Ramos (cell line): ENCODE data around the gene XCL1.

ENCODE experiments used
- in situ Hi-C: fragments of 300-500 bp; cut with MboI; formaldehyde crosslinking; loops from one replicate; pipeline ENCODE4 v1.14.3; 2022; ENCODE audit warnings: low sequenced_read_pairs; ENCODE audit not compliant: unreplicated experiment

The XCL1 gene

GRCh38 chr1:168601051-168601450 lies 24.6 kb downstream of the XCL1 start:
- in situ Hi-C loops = loop anchor here (25.0 kb wide), 2 partner anchors 736 to 936 kb away; no protein-coding TSS in a partner anchor

DNA sequence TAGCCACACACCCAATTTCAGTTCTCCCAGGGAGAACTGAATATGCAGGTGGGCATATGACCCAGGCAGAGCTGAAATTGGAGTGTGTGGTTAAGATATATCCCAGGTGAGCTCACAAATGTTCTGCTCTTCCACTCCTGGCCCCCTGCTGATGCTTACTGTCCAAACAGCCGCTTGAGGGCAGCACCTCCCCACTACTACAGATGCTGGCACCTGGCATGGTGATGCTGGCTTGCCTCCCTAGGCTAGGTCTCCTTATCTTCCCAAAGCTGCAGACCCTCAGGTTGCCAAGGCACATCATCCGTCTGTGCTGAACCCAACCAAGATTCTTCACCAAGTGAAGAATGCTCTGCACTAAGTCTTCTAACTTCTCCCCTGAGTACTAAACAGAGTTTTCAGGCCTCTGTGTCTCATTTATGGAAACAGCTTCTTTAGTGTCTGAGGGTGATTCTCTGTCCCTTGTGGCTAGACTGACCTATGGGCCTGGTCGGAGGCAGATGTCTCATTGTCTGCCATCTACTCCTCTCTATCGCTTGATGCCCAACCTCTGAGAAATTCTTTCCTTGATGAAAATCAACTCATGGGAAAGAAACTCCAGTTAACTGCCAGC lies 27.2 kb downstream of the XCL1 start:
- in situ Hi-C loops = loop anchor here (25.0 kb wide), 2 partner anchors 734 to 934 kb away; no protein-coding TSS in a partner anchor

- in situ Hi-C loops = loop anchor here (25.0 kb wide), 2 partner anchors 732 to 932 kb away; no protein-coding TSS in a partner anchor
Observed at GRCh38 chr1:168605443-168605842, 29.0 kb downstream of the XCL1 start.

DNA sequence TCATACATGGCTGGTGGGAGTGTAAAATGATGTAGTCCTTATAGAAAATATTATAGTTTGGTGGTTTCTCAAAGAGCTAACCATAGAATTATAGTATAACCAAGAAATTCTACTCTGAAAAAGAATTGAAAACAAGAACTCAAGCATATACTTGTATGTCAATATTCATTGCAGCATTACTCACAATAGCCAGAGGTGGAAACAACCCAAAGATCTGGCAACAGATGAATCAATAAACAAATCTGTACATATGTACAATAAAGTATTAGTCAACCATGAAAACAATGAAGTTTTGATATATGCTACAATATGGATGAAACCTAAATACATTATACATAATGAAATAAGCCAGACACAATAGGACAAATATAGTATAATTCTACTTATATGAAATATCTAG lies 29.7 kb downstream of the XCL1 start:
- in situ Hi-C loops = loop anchor here (25.0 kb wide), 2 partner anchors 731 to 931 kb away; no protein-coding TSS in a partner anchor

GRCh38 chr1:168607872-168608428 lies 31.5 kb downstream of the XCL1 start:
- in situ Hi-C loops = loop anchor here (25.0 kb wide), 2 partner anchors 729 to 929 kb away; no protein-coding TSS in a partner anchor

GRCh38 chr1:168608796-168609715 lies 32.7 kb downstream of the XCL1 start:
- in situ Hi-C loops = loop anchor here (25.0 kb wide), 2 partner anchors 728 to 928 kb away; no protein-coding TSS in a partner anchor

- in situ Hi-C loops = loop anchor here (25.0 kb wide), 2 partner anchors 727 to 927 kb away; no protein-coding TSS in a partner anchor
Observed at GRCh38 chr1:168609741-168610510, 33.5 kb downstream of the XCL1 start.

DNA sequence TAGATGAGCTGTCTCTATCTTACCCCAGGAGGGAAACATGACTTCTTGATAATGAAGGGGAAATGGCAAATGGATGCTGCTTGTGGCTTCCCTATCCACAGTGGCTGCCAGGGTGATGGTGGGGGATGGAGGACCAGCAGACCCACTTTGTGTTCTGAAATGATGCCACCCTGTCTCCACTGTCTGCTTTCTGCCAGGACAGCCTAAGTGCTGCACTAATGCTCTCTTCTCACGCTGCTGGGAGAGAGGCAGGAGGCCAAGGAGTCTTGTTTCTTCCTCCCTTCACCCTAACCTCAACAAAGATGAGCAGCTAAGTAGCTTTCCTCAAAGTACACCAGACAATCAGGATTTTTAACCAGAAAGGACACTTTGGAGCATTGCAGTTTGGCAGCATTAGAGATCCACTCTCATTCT lies 36.6 kb downstream of the XCL1 start:
- in situ Hi-C loops = loop anchor here (25.0 kb wide), 2 partner anchors 724 to 924 kb away; no protein-coding TSS in a partner anchor

DNA sequence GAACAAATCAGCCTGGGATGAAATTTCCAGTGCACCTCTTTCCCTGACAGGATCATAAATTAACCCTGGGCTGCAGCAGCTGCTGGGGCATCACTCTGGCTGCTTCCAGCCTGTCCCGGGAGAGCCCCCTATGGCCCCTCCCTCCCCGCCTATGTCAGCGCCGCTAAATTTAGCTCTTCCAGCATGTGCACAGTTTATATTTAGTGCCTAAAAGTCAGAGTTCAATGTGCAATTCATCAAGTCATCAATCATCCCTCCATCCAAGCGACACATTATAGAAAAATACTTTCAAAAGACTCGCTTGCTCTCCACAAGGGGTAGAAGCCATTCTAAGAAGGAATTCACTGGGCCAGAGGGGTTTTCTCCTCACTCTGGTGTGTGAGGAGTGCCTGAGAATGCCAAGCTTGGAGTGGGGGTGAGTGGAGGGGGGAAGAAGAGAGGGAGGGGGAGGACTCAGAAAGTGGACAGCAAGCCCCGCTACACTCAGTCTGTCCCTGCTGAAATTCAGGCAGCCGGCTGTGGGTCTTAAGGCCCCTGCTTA lies 37.4 kb downstream of the XCL1 start:
- in situ Hi-C loops = loop anchor here (25.0 kb wide), 2 partner anchors 724 to 924 kb away; no protein-coding TSS in a partner anchor

DNA sequence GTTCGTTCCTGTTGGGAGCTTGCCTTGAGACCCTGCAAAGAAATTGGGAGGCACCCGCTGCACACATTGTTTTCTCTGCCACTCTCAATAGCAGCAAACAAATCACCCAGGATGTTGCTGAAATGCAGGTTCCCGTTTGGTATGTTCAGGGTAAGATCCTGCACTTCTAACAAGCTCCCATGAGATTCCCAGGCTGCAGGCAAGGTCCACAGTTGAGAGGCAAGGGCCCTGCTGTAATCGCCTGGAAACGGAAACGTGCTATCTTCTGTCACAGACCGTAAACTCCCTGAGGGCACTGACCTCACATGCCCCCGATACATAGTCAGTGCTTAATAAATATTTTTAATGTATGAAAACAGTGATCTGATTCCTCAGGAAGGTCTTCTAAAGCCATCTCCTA lies 37.8 kb downstream of the XCL1 start:
- in situ Hi-C loops = loop anchor here (25.0 kb wide), 2 partner anchors 723 to 923 kb away; no protein-coding TSS in a partner anchor

DNA sequence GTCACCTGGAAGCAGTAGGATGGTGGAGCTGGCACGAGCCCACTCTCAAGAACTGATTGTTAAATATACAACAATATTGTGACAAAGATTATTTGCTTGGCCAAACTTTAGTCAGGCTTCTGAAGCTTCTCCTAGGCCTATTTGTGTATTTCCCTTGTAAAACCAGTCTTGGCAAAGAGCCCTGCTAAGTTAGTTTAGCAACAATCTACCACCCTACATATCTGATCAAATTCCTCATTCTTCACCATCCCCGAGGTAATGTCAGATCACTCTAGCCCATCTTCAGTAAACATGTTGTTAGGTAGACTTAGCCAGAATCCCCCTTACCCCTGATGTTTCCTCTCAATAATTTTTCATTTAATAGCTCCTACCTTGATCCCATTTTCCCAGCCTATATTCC lies 39.6 kb downstream of the XCL1 start:
- in situ Hi-C loops = loop anchor here (25.0 kb wide), 2 partner anchors 721 to 921 kb away; no protein-coding TSS in a partner anchor

DNA sequence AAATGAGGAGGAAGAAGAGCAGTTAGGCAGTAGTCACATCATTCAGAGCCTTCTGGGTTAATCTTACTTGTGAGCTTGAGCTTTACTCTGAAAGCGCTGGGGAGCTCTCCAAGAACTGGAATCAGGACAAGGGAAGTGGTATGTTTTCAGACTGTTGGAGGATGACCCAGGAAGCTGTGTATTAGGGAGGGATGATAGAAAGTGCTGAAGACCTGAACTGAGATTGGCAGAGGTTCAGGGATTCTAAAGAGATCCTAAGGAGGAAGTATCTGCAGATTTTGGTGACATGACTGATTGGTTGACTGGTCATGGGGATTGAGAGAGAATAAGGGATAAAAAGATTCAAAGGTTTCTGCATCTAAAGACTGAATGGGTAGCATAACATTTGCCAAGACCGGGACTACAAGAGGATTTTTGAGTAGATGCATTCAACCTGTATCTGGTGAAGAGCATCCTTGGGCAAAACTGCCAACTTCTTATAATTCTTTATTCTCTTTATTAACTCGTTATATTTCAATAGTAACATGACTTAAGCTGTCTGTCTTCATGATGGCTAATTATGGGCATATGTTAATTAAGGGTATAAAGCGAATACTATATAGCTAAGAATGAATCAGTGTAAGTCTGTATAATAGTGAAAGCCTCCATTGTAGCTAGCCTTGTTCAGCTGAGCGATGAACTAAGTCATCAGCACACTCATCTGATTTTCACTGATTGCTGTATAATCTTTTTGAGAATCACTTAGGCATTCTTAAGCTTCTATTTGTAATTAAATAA lies 41.8 kb downstream of the XCL1 start:
- in situ Hi-C loops = loop anchor here (25.0 kb wide), 2 partner anchors 719 to 919 kb away; no protein-coding TSS in a partner anchor

DNA sequence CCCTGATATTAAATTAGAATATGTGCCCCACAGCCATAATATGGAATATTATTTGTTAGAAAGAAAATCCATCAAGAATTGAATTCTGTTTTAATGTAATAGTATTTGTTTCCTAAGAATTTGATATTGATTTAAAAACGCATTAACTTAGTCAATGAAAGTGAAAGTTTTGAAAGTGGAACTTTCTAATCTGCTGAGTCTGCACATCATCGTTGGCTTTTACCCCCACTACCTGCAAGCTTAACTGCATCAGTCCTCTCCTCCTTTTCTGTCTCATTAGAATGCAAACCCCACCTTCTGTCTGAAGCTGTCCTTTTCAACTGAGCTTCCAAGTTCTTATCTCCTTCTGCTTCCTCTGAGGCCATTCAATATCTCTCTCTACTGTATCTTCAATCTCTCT lies 42.5 kb downstream of the XCL1 start:
- in situ Hi-C loops = loop anchor here (25.0 kb wide), 2 partner anchors 718 to 918 kb away; no protein-coding TSS in a partner anchor

- in situ Hi-C loops = loop anchor here (25.0 kb wide), 2 partner anchors 716 to 916 kb away; no protein-coding TSS in a partner anchor
Observed at GRCh38 chr1:168621356-168621755, 45.0 kb downstream of the XCL1 start.

- in situ Hi-C loops = loop anchor here (25.0 kb wide), 2 partner anchors 714 to 914 kb away; no protein-coding TSS in a partner anchor
Observed at GRCh38 chr1:168623003-168623828, 46.8 kb downstream of the XCL1 start.

DNA sequence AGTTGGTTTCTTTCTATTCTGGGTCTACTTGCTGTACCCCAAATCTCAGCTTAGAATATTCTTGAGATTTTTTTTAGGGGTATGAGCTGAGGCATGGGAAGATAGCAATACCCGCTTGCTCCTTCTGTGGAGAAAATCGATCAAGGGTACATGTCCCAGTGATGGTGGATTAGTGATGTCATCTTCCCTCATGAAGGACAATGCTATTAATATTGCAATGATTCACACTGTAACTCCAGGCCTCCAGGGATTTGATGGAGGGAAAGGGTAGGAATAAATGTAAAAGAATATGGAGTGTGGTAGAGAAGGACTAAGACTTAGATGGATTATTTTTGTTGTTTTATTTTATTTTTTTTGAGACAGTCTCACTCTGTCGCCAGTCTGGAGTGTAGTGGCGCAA lies 47.4 kb downstream of the XCL1 start:
- in situ Hi-C loops = loop anchor here (25.0 kb wide), 2 partner anchors 713 to 913 kb away; no protein-coding TSS in a partner anchor

DNA sequence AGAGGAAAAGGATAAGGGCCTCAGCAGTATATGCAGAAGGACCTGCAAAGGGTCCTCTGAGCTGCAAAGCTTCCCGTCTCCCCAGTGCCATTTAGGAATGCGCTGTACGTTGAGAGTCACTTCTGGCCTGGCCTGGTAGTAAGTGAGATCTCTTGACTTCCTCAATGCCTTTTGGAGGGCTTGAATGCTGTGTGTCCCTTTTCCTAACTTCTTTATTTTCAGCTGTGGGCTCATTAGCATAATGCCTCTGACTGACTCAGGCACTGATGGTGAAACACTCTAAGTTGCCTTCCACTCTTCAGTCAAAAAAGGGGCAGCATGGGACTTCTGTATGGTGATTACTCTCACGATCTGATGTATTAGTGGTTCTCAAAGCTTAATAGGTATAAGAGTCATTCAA lies 49.9 kb downstream of the XCL1 start:
- in situ Hi-C loops = no loop called here
